Hematopoietic multipotent progenitor cell treated with erythropoietin and hydrocortisone succinate and interleukin-3 and kit ligand, for 15 days (in vitro differentiated cells): ENCODE results near the gene HK1.
"Not testable (repeated sequence)": the region's sequence is repeated elsewhere in the genome, so short reads cannot be mapped to it uniquely, and the experiment has no call there.

Experiments
- DNase-seq: peaks from one replicate; pipeline ENCODE4 v3.0.0-alpha.2; 2015; ENCODE audit warnings: low spot score

Gene HK1

GRCh38 chr10:69278446-69278963, at the start of gene HK1:
HK1 (plus strand) TSS chr10:69278496.
- DNase-seq: no peak

DNA sequence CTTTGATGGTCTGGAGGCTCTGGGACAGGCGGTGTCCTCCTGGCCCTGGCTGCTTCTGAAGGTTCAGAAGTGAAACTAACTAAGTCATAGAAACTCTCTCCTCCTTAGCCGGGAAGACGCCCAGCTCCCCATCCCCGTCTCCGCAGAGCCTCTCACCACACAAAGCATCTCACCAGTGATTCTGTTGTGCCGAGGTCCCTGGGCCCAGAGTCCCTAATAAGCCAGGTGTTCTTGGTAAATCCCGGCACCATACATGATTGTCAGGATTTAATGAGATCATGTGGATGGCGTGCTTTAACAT, 48.7 kb upstream of the HK1 start:
- no peak for DNase-seq

DNA sequence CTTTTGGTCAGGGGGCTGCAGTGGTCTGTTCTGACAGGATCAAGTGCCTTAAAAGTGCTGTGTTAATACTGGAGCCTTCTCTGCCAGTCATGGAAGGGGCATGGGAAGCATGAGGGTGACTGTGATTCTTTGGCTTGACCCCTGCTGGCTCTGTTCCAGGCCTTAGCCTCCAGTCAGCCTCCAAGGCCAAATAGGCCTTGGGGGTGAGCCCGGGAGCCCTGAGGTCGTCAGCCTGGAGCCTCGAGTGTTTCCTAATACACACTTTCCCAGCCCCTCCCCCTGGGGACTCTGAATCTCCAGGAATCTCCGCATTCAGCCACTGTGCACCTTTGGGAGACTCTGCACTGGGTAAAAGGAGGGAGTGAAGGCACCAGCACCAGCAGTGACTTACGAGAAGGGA, 48.2 kb upstream of the HK1 start:
- DNase-seq: no peak

- no peak for DNase-seq
Measured at GRCh38 chr10:69232252-69232651, 46.0 kb upstream of the HK1 start.

DNA sequence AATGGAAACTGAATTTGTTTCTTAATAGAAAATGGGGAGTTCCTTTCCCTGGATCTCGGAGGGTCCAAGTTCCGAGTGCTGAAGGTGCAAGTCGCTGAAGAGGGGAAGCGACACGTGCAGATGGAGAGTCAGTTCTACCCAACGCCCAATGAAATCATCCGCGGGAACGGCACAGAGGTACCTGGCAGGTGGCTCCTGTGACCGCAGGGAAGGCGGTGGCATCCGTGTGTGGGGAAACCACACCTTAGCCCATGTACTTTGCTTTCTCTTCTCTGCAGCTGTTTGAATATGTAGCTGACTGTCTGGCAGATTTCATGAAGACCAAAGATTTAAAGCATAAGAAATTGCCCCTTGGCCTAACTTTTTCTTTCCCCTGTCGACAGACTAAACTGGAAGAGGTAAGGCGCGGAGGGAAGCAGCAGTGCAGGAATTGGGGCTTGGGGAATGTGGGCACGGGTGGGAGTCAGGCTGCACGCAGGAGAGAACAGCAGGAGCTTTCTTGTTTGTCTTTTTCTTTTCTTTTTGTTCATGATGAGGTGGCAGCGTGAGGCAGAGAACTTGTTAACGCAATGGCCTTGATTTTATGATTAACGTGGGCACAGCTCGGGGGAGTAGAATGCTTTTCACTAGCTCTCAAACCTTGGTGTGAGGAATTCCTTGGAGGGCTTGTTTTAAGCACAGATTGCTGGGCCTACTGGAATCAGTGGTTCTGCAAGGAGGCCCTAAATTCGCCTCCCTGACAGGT, 45.4 kb upstream of the HK1 start:
- DNase-seq: no peak

DNA sequence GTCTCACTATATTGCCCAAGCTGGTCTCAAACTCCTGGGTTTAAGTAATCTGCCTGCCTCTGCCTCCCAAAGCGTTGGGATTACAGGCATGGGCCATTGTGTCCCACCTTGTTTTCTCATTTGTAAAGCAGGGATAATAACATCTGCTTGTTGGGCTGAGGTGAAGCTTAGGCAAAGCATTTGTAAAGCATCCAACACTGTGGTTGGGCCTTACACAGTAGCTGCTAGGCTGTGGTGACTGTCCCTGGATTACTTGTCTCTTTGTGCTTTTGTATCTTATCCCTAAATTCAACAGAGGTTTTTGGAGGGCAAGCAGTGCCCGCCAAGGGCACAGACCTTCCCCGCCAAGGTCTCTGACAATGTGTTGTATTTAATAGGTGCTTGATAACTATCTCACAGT, 43.8 kb upstream of the HK1 start:
- DNase-seq: no peak

DNA sequence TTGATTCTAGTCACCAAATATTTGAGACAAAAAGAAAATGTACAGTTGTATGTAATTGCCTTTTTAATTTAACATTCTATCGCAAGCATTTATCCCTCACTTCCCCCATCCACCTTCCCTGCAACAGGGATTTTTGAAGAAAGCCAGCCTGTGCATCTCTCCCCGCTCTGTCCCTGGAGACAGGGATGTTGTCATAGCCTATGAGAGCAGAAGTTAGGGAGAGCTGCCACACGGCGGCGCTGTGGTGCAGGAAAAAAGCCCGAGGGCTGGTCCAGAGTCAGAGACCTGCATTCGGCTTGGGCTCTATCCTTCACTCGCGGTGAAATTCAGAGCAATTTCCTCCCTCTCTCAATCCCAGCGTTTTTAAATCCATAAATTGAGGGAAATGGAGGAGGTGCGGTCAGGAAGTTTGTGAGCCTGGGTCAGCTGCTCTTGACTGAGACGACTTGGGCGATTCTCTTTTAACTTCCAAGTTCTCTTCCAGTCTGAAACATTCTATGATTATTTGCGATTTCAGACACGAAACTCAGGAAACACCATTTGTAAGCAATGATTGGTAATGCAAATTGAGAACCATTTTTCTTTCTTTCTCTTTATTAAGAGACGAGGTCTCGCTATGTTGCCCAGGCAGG, 40.7 kb upstream of the HK1 start:
- peak; percentile 90 for DNase-seq

GRCh38 chr10:69239136-69239535, 39.2 kb upstream of the HK1 start:
- peak; percentile 32 for DNase-seq

DNA sequence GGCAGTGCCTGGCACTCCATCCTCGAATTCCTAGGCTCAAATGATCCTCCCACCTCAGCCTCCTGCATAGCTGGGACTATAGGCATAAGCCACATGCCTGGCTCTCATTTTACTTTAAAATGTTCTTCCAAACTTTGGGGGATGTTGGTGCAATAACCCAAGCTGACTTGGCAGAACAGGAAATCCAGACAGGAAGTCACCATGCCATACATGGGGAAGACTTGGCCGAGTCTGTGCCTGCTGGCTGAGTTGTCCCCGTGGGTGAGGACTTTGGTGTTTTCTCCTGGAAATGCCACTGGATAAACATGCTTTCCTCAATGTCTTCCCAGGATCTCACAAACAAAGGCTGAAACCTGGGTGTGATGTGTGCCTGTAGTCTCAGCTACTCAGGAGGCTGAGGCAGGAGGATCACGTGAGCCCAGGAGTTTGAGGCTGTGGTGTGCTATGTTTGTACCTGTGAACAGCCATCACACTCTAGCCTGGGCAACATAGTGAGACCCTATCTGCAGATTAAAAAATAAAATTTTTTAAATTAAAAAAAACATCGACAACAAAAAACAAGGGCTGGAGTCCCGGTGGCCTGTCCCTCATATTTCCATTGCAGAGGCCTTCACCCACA, 38.4 kb upstream of the HK1 start:
- DNase-seq: no peak

GRCh38 chr10:69240455-69240854, 37.8 kb upstream of the HK1 start:
- no peak for DNase-seq

- DNase-seq: peak; percentile 65
Measured at GRCh38 chr10:69241575-69241974, 36.7 kb upstream of the HK1 start.

DNA sequence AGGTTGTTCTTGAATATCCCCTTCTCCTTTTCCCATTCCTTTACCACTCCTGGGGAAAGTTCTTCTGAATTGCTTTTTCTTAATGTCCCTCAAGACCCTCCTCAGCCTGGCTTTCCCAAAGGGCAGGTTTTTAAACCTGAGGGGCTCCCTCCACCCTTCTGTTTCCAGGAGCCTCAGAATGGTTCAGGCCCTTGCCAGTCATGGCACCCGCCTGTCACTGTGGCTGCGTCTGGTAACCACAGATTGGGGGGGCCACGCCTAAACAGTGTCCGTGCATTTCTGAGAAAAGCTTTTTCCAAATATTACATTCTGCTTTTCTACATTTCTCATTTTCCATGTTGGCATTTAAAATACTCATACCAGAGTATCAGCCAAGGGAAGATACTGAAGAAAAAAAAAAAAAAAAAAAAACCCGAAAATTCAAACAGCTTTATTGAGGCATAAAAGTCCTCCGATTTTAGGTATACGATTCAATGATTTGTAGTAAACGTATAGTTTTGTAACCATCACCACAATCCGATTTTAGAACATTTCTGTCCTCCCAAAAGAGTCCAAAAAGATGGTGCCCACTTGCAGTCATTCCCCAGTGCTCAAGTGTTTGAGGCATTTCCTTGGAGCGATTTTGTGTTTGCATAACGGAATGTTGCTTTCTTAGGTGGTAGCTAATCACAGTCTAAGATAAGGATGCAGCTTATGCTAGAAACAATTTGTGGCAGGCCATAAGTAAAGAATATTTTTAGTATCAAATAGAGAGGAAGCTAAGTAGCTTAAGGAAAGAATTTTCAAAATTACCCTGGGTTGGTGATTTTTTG, 36.0 kb upstream of the HK1 start:
- DNase-seq: peak; percentile 93

DNA sequence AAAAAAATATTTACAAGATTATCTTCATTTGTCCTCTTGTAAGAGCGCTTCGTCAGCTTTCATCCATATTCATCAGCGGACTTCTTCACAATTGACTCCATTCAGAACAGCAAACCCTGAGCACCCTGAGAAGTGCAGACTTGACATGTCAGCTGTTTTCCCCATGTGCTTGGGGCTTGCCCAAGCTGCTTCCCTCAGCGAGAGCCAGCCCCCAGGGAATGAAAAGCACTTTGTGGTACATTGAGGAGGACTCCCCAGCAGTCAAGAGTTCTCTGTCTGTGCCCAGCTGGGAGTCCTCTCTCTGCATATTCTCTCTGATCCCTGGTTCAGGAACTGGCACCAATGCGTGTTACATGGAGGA, 35.5 kb upstream of the HK1 start:
- DNase-seq: peak; percentile 34

DNA sequence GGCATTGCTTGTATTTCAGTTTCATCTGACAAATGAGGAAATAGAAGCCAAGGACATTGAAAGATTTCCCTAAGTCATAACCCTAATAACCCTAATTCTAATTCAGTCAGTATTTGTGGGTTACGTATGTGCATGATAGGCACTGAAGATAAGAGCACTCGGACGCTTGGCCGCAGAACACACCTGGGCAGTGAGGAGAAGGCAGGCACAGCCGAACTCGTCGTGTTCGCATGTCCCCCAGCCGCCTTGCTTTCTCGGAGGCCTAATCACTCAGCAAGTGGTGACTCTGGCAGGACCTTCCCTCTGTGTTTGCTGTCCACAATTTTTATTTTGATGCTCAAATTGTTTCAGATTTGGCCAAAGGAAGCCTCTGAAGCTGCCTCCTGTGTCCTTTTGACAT, 34.5 kb upstream of the HK1 start:
- DNase-seq: no peak

DNA sequence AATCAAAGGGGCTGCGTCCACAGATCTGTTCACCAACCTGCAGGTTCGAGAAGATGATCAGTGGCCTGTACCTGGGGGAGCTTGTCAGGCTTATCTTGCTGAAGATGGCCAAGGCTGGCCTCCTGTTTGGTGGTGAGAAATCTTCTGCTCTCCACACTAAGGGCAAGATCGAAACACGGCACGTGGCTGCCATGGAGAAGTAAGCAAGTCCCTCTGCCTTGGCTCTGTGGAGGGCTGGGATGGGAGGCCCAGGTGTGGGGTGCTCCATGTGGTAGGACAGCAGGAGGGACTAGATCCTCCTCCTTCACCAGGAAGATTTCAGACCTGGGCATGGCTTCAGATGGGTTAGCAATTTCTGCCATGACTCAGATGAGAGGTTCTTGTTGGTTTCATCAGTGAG, 32.3 kb upstream of the HK1 start:
- DNase-seq: no peak

DNA sequence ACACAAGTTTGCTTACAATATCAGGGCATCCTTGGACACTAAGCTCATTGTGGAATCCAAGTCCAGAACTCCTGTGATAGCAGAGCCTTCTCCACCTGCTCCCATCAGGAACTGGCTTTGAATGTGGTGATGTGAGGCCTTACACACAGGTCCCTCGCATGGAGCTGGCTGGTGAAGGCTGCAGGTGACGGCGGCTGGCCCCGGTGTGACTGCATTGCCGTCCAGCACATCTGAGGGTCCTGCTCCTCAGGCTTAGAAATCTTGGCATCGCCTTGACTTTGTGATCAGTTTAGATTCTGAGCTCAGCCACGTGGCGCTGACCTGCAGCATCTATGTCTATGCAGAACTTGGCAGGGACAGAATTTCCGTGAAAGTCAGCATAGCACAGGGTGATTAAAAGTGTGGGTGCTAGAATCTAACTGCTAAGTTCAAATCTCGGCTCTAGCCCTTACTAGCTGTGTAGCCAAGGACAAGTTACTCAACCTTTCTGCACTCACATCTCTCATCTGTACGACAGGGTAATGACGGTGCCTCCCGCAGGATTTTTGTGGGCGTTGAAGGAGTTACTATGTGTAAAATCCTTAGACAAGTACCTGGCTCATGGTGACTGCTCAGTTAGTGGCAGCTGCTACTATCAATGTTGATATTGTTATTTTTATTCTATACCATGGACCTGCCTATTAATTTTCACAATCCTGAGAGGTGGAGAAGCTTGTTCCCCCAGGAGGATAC, 31.5 kb upstream of the HK1 start:
- DNase-seq: no peak

- DNase-seq: no peak
Measured at GRCh38 chr10:69247313-69247710, 31.0 kb upstream of the HK1 start.

DNA sequence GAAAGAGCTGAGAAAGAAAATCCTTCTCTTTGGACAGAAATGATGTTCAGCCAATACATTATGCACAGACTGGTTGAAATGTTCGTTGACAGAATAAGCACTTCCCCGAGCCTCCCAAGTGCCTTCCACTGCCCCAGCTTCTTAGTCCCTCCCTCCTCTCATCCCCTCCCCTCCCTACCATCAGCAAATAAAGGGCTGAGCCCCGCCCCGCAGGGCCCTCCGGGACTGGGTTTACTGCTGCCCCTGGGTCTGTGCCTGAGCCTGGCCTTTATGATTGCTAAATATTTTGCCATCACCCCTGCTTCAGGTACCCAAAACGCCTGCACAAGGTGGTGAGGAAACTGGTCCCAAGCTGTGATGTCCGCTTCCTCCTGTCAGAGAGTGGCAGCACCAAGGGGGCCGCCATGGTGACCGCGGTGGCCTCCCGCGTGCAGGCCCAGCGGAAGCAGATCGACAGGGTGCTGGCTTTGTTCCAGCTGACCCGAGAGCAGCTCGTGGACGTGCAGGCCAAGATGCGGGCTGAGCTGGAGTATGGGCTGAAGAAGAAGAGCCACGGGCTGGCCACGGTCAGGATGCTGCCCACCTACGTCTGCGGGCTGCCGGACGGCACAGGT, 30.1 kb upstream of the HK1 start:
- DNase-seq: no peak

GRCh38 chr10:69250041-69250440, 28.3 kb upstream of the HK1 start:
- DNase-seq: no peak

- not testable (repeated sequence) for DNase-seq
Measured at GRCh38 chr10:69251417-69251816, 26.9 kb upstream of the HK1 start.

DNA sequence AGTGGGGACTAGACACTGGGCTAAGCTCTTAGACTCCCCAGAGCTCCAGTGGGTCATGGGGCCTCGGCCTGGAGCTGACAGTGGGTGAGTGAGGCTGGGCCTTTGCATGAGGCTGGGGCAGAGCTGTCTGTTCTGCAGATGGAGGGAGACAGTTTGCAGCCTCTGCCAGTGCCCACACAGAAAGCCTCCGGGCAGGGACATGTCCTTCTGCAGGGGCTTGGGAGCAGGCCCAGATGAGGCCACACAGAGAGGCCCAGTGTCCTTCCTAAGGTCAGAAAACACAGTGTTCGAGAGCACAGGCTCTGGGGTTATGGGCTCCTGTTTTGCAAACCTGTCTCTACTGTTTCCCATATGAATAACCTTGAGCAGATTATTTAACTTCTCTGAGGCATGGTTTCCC, 25.1 kb upstream of the HK1 start:
- DNase-seq: no peak

GRCh38 chr10:69254877-69255276, 23.4 kb upstream of the HK1 start:
- DNase-seq: no peak
